Stomach (tissue), 9 donors: ENCODE results near the gene CHRNB4. TPM values are rescaled to one million over a fixed set of nuclear protein-coding genes. Genes with fewer than 3 reads are reported as not detected.

Experiments
- DNase-seq, 2 donors: peaks; one replicate each; pipeline versions ENCODE4 v3.0.0 to v3.0.0-alpha.2; 2013 to 2019
- H3K27ac ChIP-seq, 5 donors: fragments of 200-600 bp in 4 of 5; sonication (generic) in 4 of 5; one replicate each; pipeline ENCODE4 v1.5.1; 2013 to 2019; ENCODE audit warnings: mild to moderate bottlenecking in 1 of 5, moderate library complexity in 1 of 5
- H3K27me3 ChIP-seq, 3 donors: fragments of 200-600 bp; sonication (generic); one replicate each; pipeline ENCODE4 v1.5.1; 2017 to 2019; ENCODE audit warnings: mixed run types in 1 of 3
- H3K36me3 ChIP-seq, 4 donors: fragments of 200-600 bp; sonication (generic); 1 replicate in 3 of 4; 2 replicates in 1 of 4; pipeline ENCODE4 v1.5.1; 2016 to 2019
- H3K4me1 ChIP-seq, 4 donors: fragments of 200-600 bp; sonication (generic); one replicate each; pipeline ENCODE4 v1.5.1; 2016 to 2019
- H3K4me3 ChIP-seq, 4 donors: fragments of 200-600 bp; sonication (generic) in 3 of 4; one replicate each; pipeline ENCODE4 v1.5.1; 2016 to 2019; ENCODE audit warnings: mild to moderate bottlenecking in 1 of 4
- H3K9me3 ChIP-seq, 4 donors: fragments of 200-600 bp; sonication (generic); one replicate each; pipeline ENCODE4 v1.5.1; 2016 to 2019
- EP300 ChIP-seq: sonication (generic); formaldehyde crosslinking; IDR thresholded peaks from one replicate; pipeline ENCODE4 v1.6.1; 2017; ENCODE audit warnings: antibody characterized with exemption
- POLR2A ChIP-seq, 4 donors: fragments of 450-650 bp; IDR thresholded peaks; one replicate each; pipeline ENCODE4 v1.6.1; 2016; ENCODE audit warnings: antibody characterized with exemption in 4 of 4, control low read depth in 2 of 4, mild to moderate bottlenecking in 1 of 4, moderate library complexity in 1 of 4
- POLR2AphosphoS5 ChIP-seq, 3 donors: sonication (generic); formaldehyde crosslinking; IDR thresholded peaks; one replicate each; pipeline ENCODE4 v1.6.1; 2016; ENCODE audit warnings: antibody characterized with exemption in 3 of 3
- WGBS, 5 donors: extraction: QIAGEN DNeasy Blood & Tissue Kit in 3 of 5; methylation state at CpG; one replicate each; pipeline versions ENCODE4 v1.1.5 to v1.1.7; 2013 to 2018; 5-methylcytosine and 5-hydroxymethylcytosine counted together
- intact Hi-C: fragments of 100-400 bp; cut with DNase I; formaldehyde crosslinking; loops from one replicate; pipeline ENCODE4 v1.15.1; 2023; ENCODE audit warnings: low total_unique reads
- polyA plus RNA-seq, 3 donors: library from polyadenylated mRNA; stranded (reverse); fragments of 200-250 nt; gene quantifications; one replicate each; pipeline ENCODE4 v1.2.3, GENCODE V29; 2013
- total RNA-seq, 5 donors: library from RNA; depleted of rRNA; stranded (reverse); fragments of >200 nt; gene quantifications; one replicate each; pipeline versions ENCODE4 v1.1.0 to v1.2.3, GENCODE V29; 2014 to 2016
- TF ChIP-seq, protein P1 (sequence below), 7 experiments: fragments of 450-650 bp in 4 of 7; fragments of 200-600 bp in 3 of 7; sonication (generic) in 3 of 7; IDR thresholded peaks; one replicate each; pipeline ENCODE4 v1.5.1; 2016 to 2019; ENCODE audit warnings: antibody characterized with exemption in 7 of 7, control low read depth in 2 of 7, mild to moderate bottlenecking in 1 of 7
- donor health status: healthy with polysubstance abuse.
- donor health status: Bipolar disorder and iron deficiency.
- donor health status: healthy.

The CHRNB4 gene
- total and polyA plus RNA-seq, 8 donors = 0.78 TPM; not detected in 7

DNA sequence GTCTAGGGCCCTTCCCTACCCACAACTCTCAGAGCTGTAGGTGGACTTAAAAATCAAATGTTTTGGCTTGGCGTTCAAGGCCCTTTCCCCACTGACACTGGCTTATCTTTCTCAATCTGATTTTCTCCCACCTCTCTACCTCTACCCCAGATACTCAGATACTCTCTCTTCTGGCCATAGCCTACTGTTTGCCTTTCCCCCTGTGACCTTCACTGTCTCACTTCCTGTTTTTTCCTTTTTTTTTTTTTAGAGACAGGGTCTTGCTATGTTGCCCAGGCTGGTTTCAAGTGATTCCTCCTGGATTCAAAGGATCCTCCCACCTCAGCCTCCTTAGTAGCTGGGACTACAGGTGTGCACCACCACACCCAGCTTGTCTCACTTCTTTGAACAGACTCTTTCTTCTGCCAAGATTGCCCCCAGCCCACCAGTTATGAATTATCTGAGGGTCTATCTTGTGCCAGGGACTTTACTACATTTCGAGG lies 4.6 kb downstream of the CHRNB4 start:
- Histone ChIP-seq H3K27ac (no peak overlapping the region), H3K4me3 (no peak overlapping the region), H3K4me1 (peaks cover 8 to 14% (median 11%) of the 10 kb centered on the region in 4 donors), H3K36me3 (no peaks in the 10 kb centered on the region), H3K27me3 (peaks cover 0 to 30% (median 13%) of the 10 kb centered on the region in 3 donors), H3K9me3 (peaks cover 0 to 14% (median 12%) of the 10 kb centered on the region in 4 donors)
- DNase-seq = no peak
- no peak for TF ChIP-seq POLR2AphosphoS5 (IDR thresholded peaks at IDR 0.05)
- TF ChIP-seq, protein P1, sequence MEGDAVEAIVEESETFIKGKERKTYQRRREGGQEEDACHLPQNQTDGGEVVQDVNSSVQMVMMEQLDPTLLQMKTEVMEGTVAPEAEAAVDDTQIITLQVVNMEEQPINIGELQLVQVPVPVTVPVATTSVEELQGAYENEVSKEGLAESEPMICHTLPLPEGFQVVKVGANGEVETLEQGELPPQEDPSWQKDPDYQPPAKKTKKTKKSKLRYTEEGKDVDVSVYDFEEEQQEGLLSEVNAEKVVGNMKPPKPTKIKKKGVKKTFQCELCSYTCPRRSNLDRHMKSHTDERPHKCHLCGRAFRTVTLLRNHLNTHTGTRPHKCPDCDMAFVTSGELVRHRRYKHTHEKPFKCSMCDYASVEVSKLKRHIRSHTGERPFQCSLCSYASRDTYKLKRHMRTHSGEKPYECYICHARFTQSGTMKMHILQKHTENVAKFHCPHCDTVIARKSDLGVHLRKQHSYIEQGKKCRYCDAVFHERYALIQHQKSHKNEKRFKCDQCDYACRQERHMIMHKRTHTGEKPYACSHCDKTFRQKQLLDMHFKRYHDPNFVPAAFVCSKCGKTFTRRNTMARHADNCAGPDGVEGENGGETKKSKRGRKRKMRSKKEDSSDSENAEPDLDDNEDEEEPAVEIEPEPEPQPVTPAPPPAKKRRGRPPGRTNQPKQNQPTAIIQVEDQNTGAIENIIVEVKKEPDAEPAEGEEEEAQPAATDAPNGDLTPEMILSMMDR (IDR thresholded peaks at IDR 0.05) = no peak
- no peak for TF ChIP-seq POLR2A (IDR thresholded peaks at IDR 0.05)
- no peak for TF ChIP-seq EP300
- intact Hi-C loops = no loop called here
- 80 to 84% (median 81%) methylated on average over 2 of the region's 2 CpGs for WGBS, 5 donors

DNA sequence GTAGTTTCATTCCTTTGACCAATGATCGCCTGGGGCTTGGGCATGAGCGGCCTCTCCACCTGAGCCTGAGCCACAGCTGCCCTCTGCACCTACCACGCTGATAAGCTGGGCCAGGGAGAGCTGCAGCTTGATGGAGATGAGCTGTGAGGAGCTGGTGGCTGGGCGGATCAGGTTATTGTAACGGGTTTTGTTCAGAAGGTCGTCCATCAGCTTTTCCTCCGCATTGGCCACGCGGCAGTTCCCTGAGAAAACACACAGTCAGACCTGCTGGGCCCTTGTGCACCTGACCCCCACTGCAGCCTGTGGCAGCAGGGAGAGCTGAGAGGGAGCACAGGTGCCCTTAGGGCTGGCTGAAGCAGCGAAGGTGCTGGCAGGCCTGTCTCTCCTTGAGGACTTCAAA lies 5.7 kb downstream of the CHRNB4 start:
- intact Hi-C loops = no loop called here
- H3K9me3 ChIP-seq = peaks cover 0 to 14% (median 12%) of the 10 kb centered on the region in 4 donors
- H3K27ac ChIP-seq = no peak overlapping the region
- peaks cover 0 to 4% (median under 1%) of the 10 kb centered on the region in 4 donors for H3K4me1 ChIP-seq
- H3K36me3 ChIP-seq = no peaks in the 10 kb centered on the region
- TF ChIP-seq, protein P1 (IDR thresholded peaks at IDR 0.05) = no peak
- no peak for TF ChIP-seq POLR2A (IDR thresholded peaks at IDR 0.05)
- no peak for TF ChIP-seq EP300
- TF ChIP-seq POLR2AphosphoS5 (IDR thresholded peaks at IDR 0.05) = no peak
- no peak overlapping the region for H3K4me3 ChIP-seq
- no peak for DNase-seq
- H3K27me3 ChIP-seq = peaks cover 0 to 19% (median 2%) of the 10 kb centered on the region in 3 donors
- 78 to 94% (median 85%) methylated on average over 10 of the region's 10 CpGs for WGBS, 5 donors

GRCh38 chr15:78634210-78635145 lies 6.5 kb downstream of the CHRNB4 start:
- DNase-seq = peak; percentile 11 to 37
- intact Hi-C loops = no loop called here
- WGBS, 5 donors = 71 to 85% (median 79%) methylated on average over 9 to 12 of the region's 12 CpGs
- Histone ChIP-seq H3K4me3 (no peak overlapping the region), H3K4me1 (no peaks in the 10 kb centered on the region), H3K27ac (no peak overlapping the region), H3K36me3 (no peaks in the 10 kb centered on the region), H3K27me3 (peaks cover 0 to 11% (median 0%) of the 10 kb centered on the region in 3 donors), H3K9me3 (peaks cover 0 to 14% (median 12%) of the 10 kb centered on the region in 4 donors)
- TF ChIP-seq, protein P1 (IDR thresholded peaks at IDR 0.05) = no peak
- TF ChIP-seq POLR2AphosphoS5 (IDR thresholded peaks at IDR 0.05) (no peak), POLR2A (IDR thresholded peaks at IDR 0.05) (no peak), EP300 (no peak)

DNA sequence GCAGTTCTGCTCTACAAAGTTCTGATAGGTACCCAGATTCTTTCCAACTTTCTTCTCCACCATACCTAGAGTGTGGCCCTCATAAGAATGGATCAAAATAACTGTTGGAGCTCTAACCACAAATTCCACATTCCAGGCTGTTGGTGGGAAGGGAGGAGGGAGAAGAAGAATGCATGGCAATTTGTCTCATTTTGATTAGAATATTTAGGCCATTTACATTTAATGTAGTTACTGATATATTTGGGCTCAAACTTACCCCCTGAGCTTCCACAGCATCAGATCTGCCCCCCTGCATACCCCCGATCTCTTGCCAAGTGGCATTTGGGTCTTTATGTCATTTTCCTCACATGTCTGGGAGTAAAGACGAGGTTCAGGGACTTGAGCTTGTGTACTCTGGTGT lies 7.7 kb downstream of the CHRNB4 start:
- 87 to 95% (median 92%) methylated on average over 2 of the region's 2 CpGs for WGBS, 5 donors

More for the DNA sequence above, 7.7 kb downstream of the CHRNB4 start:
- Histone ChIP-seq H3K4me1 (no peaks in the 10 kb centered on the region), H3K4me3 (no peak overlapping the region), H3K9me3 (peaks cover 0 to 14% (median 12%) of the 10 kb centered on the region in 4 donors), H3K27me3 (peaks cover 0 to 15% (median under 1%) of the 10 kb centered on the region in 3 donors), H3K36me3 (no peaks in the 10 kb centered on the region), H3K27ac (no peak overlapping the region)
- intact Hi-C loops = no loop called here
- no peak for DNase-seq
- TF ChIP-seq POLR2AphosphoS5 (IDR thresholded peaks at IDR 0.05) (no peak), EP300 (no peak), POLR2A (IDR thresholded peaks at IDR 0.05) (no peak)
- TF ChIP-seq, protein P1 (IDR thresholded peaks at IDR 0.05) = no peak
